HL-60 (cell line): Measurements from ENCODE around the gene BCAS3.

ENCODE experiments used
- GABPA ChIP-seq: IDR thresholded peaks from 2 replicates; pipeline ENCODE4 v1.6.1; 2012; ENCODE audit warnings: low read depth
- POLR2AphosphoS5 ChIP-seq: IDR thresholded peaks from 2 replicates; pipeline ENCODE4 v1.6.1; 2012; ENCODE audit warnings: low read depth
- SPI1 ChIP-seq: IDR thresholded peaks from 2 replicates; pipeline ENCODE4 v1.6.1; 2012; ENCODE audit warnings: low read depth, mild to moderate bottlenecking, borderline replicate concordance
- TF ChIP-seq, protein P1 (sequence below): IDR thresholded peaks from one replicate; pipeline ENCODE4 v1.5.1; 2011; ENCODE audit warnings: low read length, control low read depth, inconsistent platforms; ENCODE audit not compliant: insufficient read depth
- TF ChIP-seq, protein P2 (sequence below): IDR thresholded peaks from 2 replicates; pipeline ENCODE4 v1.6.1; 2012; ENCODE audit warnings: low read depth; ENCODE audit not compliant: insufficient replicate concordance

DNA sequence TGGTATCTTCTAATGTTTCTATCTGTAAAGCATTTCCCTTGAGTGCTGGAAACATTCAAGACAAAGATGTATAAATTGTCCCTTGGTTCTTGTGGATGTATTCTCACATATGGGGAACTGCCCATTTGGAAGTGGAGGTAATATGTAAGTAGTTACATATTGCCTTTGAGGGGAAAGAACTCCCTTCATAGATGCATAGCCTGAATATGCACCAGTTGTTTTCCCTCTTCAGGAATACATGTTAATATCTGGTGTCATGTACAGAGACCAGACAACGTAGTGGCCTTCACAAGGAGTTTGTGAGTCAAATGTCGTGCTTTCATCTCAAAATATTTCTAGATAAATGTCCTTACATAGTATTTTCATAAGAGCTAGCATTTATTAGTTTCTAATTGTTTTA, 213.5 kb downstream of the BCAS3 start:
- TF ChIP-seq, protein P1, sequence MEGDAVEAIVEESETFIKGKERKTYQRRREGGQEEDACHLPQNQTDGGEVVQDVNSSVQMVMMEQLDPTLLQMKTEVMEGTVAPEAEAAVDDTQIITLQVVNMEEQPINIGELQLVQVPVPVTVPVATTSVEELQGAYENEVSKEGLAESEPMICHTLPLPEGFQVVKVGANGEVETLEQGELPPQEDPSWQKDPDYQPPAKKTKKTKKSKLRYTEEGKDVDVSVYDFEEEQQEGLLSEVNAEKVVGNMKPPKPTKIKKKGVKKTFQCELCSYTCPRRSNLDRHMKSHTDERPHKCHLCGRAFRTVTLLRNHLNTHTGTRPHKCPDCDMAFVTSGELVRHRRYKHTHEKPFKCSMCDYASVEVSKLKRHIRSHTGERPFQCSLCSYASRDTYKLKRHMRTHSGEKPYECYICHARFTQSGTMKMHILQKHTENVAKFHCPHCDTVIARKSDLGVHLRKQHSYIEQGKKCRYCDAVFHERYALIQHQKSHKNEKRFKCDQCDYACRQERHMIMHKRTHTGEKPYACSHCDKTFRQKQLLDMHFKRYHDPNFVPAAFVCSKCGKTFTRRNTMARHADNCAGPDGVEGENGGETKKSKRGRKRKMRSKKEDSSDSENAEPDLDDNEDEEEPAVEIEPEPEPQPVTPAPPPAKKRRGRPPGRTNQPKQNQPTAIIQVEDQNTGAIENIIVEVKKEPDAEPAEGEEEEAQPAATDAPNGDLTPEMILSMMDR = no peak
- TF ChIP-seq SPI1 (no peak), GABPA (no peak), POLR2AphosphoS5 (no peak)
- TF ChIP-seq, protein P2, sequence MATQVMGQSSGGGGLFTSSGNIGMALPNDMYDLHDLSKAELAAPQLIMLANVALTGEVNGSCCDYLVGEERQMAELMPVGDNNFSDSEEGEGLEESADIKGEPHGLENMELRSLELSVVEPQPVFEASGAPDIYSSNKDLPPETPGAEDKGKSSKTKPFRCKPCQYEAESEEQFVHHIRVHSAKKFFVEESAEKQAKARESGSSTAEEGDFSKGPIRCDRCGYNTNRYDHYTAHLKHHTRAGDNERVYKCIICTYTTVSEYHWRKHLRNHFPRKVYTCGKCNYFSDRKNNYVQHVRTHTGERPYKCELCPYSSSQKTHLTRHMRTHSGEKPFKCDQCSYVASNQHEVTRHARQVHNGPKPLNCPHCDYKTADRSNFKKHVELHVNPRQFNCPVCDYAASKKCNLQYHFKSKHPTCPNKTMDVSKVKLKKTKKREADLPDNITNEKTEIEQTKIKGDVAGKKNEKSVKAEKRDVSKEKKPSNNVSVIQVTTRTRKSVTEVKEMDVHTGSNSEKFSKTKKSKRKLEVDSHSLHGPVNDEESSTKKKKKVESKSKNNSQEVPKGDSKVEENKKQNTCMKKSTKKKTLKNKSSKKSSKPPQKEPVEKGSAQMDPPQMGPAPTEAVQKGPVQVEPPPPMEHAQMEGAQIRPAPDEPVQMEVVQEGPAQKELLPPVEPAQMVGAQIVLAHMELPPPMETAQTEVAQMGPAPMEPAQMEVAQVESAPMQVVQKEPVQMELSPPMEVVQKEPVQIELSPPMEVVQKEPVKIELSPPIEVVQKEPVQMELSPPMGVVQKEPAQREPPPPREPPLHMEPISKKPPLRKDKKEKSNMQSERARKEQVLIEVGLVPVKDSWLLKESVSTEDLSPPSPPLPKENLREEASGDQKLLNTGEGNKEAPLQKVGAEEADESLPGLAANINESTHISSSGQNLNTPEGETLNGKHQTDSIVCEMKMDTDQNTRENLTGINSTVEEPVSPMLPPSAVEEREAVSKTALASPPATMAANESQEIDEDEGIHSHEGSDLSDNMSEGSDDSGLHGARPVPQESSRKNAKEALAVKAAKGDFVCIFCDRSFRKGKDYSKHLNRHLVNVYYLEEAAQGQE = no peak
